ENCODE measurements around the gene RNF213.

The RNF213 gene

DNA sequence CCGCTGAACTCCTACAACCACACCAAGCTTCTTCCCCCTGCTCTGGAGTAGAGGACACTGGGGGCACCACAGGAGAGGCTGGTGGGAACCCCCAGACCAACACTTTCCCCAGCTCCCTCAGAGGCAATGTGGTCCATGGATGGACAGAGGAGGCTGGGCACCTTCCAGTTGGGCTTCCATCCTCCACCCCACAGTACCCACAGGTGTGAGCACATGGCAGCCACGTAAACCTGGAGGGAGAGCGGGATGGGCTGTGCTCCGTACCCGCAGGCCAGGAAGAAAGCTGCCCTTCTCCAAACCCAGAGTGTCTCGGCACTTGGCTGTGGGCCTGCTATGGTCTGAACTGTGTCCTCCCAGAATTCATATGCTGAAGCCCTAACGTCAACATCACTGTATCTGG is 42.3 kb upstream of the RNF213 start:
- Histone ChIP-seq H3F3A (ENCODE audit: insufficient read depth, low read length) (no peaks in the 10 kb centered on the region; the same call in 1 of the 2 replicates), H3K27ac (ENCODE audit: low read depth, low read length, poor library complexity, severe bottlenecking) (no peak overlapping the region), H3K9me3 (ENCODE audit: low read length) (no peaks in the 10 kb centered on the region), H3K79me2 (ENCODE audit: insufficient read depth, low read length) (no peaks in the 10 kb centered on the region), H3K4me3 (ENCODE audit: low read depth, low read length, poor library complexity, severe bottlenecking) (no peak overlapping the region), H2AFZ (ENCODE audit: low read length) (no peak overlapping the region), H3K9me2 (ENCODE audit: low read depth, low read length) (no peaks in the 10 kb centered on the region), H3K4me2 (ENCODE audit: low read length) (no peak overlapping the region), H3K36me3 (ENCODE audit: insufficient read depth, low read length) (no peaks in the 10 kb centered on the region), H3K4me1 (ENCODE audit: insufficient read depth, low read length, severe bottlenecking) (peaks cover 16% of the 10 kb centered on the region), H4K20me1 (ENCODE audit: insufficient read depth, low read length) (no peaks in the 10 kb centered on the region), H3K9ac (ENCODE audit: low read length) (no peak overlapping the region), H3K27me3 (ENCODE audit: insufficient read depth, low read length) (peaks cover 23% of the 10 kb centered on the region; the same call in 1 of the 2 replicates)
- TF ChIP-seq EZH2 (IDR thresholded peaks at IDR 0.05; ENCODE audit: borderline replicate concordance, low read length) (no peak), CTCF (IDR thresholded peaks at IDR 0.05; ENCODE audit: low read length) (no peak)

GRCh38 chr17:80219013-80219762 is 41.5 kb upstream of the RNF213 start:
- no peak overlapping the region for H3K27ac ChIP-seq (ENCODE audit: low read depth, low read length, poor library complexity, severe bottlenecking)
- no peaks in the 10 kb centered on the region for H3K36me3 ChIP-seq (ENCODE audit: insufficient read depth, low read length)
- no peaks in the 10 kb centered on the region for H3K9me2 ChIP-seq (ENCODE audit: low read depth, low read length)
- H3K27me3 ChIP-seq (ENCODE audit: insufficient read depth, low read length) = peaks cover 26% of the 10 kb centered on the region; the same call in 1 of the 2 replicates
- peak overlapping the region; percentile 57; the same call in 1 of the 2 replicates for H3K4me2 ChIP-seq (ENCODE audit: low read length)
- H3K9me3 ChIP-seq (ENCODE audit: low read length) = no peaks in the 10 kb centered on the region
- peaks cover 16% of the 10 kb centered on the region for H3K4me1 ChIP-seq (ENCODE audit: insufficient read depth, low read length, severe bottlenecking)
- no peaks in the 10 kb centered on the region for H4K20me1 ChIP-seq (ENCODE audit: insufficient read depth, low read length)
- no peaks in the 10 kb centered on the region for H3K79me2 ChIP-seq (ENCODE audit: insufficient read depth, low read length)
- no peak overlapping the region for H3K9ac ChIP-seq (ENCODE audit: low read length)
- TF ChIP-seq CTCF (IDR thresholded peaks at IDR 0.05; ENCODE audit: low read length) (no peak), EZH2 (IDR thresholded peaks at IDR 0.05; ENCODE audit: borderline replicate concordance, low read length) (no peak)
- H3K4me3 ChIP-seq (ENCODE audit: low read depth, low read length, poor library complexity, severe bottlenecking) = peak overlapping the region; percentile 50
- H2AFZ ChIP-seq (ENCODE audit: low read length) = no peak overlapping the region
- H3F3A ChIP-seq (ENCODE audit: insufficient read depth, low read length) = no peaks in the 10 kb centered on the region; the same call in 1 of the 2 replicates

- Histone ChIP-seq H3K4me3 (ENCODE audit: low read depth, low read length, poor library complexity, severe bottlenecking) (peak overlapping the region; percentile 50), H3K9ac (ENCODE audit: low read length) (no peak overlapping the region), H2AFZ (ENCODE audit: low read length) (no peak overlapping the region), H4K20me1 (ENCODE audit: insufficient read depth, low read length) (no peaks in the 10 kb centered on the region), H3K9me3 (ENCODE audit: low read length) (no peaks in the 10 kb centered on the region), H3K9me2 (ENCODE audit: low read depth, low read length) (no peaks in the 10 kb centered on the region), H3K79me2 (ENCODE audit: insufficient read depth, low read length) (no peaks in the 10 kb centered on the region), H3K4me2 (ENCODE audit: low read length) (peak overlapping the region; percentile 57), H3K27me3 (ENCODE audit: insufficient read depth, low read length) (peaks cover 29% of the 10 kb centered on the region; the same call in 1 of the 2 replicates), H3K36me3 (ENCODE audit: insufficient read depth, low read length) (no peaks in the 10 kb centered on the region), H3K27ac (ENCODE audit: low read depth, low read length, poor library complexity, severe bottlenecking) (no peak overlapping the region), H3F3A (ENCODE audit: insufficient read depth, low read length) (no peaks in the 10 kb centered on the region; the same call in 1 of the 2 replicates), H3K4me1 (ENCODE audit: insufficient read depth, low read length, severe bottlenecking) (peaks cover 16% of the 10 kb centered on the region)
- TF ChIP-seq EZH2 (IDR thresholded peaks at IDR 0.05; ENCODE audit: borderline replicate concordance, low read length) (no peak), CTCF (IDR thresholded peaks at IDR 0.05; ENCODE audit: low read length) (no peak)
Observed at GRCh38 chr17:80219763-80220053, 40.9 kb upstream of the RNF213 start.
